IMR-90 (cell line): ENCODE data around the gene ASB14. TPM values are rescaled to one million over a fixed set of nuclear protein-coding genes. Genes with fewer than 3 reads are reported as not detected.

Experiments
- ATAC-seq: fragments of 200-7000 bp; cut with Tn5 transposase; 2 replicates; pipeline ENCODE4 v1.9.1; 2020; ENCODE audit warnings: low read depth, mild to moderate bottlenecking, moderate library complexity
- BruUV-seq: library from RNA; stranded (reverse); fragments of 400-500 nt; replicated peaks from 2 replicates; lab custom pipeline; 2021; lab: Mats Ljungman, UMichigan
- CTCF ChIA-PET: fragments of 300-600 bp; formaldehyde crosslinking; extraction: SDS; loops from one replicate; lab custom pipeline; 2021; ENCODE audit warnings: antibody characterized with exemption; lab: Yijun Ruan, JAX
- POLR2A ChIA-PET: fragments of 300-600 bp; sonication (Branson Sonifier 250); formaldehyde crosslinking; loops from one replicate; lab custom pipeline; 2022; ENCODE audit warnings: antibody characterized with exemption; ENCODE audit not compliant: unreplicated experiment; lab: Charles Lee
- DNase-seq: peaks from one replicate; pipeline ENCODE4 v3.0.0; 2013
- H2AFZ ChIP-seq: replicated peaks from 2 replicates; pipeline ENCODE3; 2013; ENCODE audit warnings: low read length, mild to moderate bottlenecking; ENCODE audit not compliant: poor library complexity
- H2AK5ac ChIP-seq: 2 replicates; pipeline ENCODE4 v1.6.1; 2013; ENCODE audit warnings: low read depth, low read length, inconsistent platforms
- H2AK9ac ChIP-seq: replicated peaks from 2 replicates; pipeline ENCODE3; 2013; ENCODE audit warnings: mild to moderate bottlenecking, low read depth, low read length, moderate library complexity; ENCODE audit not compliant: poor library complexity
- H2BK120ac ChIP-seq: 2 replicates; pipeline ENCODE4 v1.6.1; 2013; ENCODE audit warnings: low read depth, low read length, inconsistent platforms
- H2BK15ac ChIP-seq: 3 replicates; pipeline ENCODE4 v1.6.1; 2013; ENCODE audit warnings: low read depth, low read length, inconsistent platforms
- H2BK20ac ChIP-seq: 2 replicates; pipeline ENCODE4 v1.6.1; 2013; ENCODE audit warnings: low read depth, mild to moderate bottlenecking, inconsistent platforms, low read length, moderate library complexity
- H2BK5ac ChIP-seq: 2 replicates; pipeline ENCODE4 v1.6.1; 2013; ENCODE audit warnings: mild to moderate bottlenecking, low read depth, low read length, inconsistent platforms; ENCODE audit not compliant: poor library complexity, severe bottlenecking
- H3K14ac ChIP-seq: replicated peaks from 2 replicates; pipeline ENCODE4 v1.6.1; 2013; ENCODE audit warnings: low read depth, low read length, inconsistent platforms
- H3K18ac ChIP-seq: 2 replicates; pipeline ENCODE4 v1.6.1; 2013; ENCODE audit warnings: low read depth, low read length, control low read depth
- H3K23ac ChIP-seq: 2 replicates; pipeline ENCODE4 v1.6.1; 2013; ENCODE audit warnings: low read depth, low read length, inconsistent platforms
- H3K27ac ChIP-seq: 2 replicates; pipeline ENCODE4 v1.5.1; 2013; ENCODE audit warnings: mild to moderate bottlenecking, control low read depth, low read length; ENCODE audit not compliant: insufficient read depth
- H3K27me3 ChIP-seq: 2 replicates; pipeline ENCODE4 v1.6.1; 2013; ENCODE audit warnings: low read length; ENCODE audit not compliant: control insufficient read depth, insufficient read depth
- H3K36me3 ChIP-seq: 2 replicates; pipeline ENCODE4 v1.6.1; 2013; ENCODE audit warnings: low read length, mixed read lengths; ENCODE audit not compliant: control insufficient read depth, insufficient read depth
- H3K4ac ChIP-seq: 2 replicates; pipeline ENCODE4 v1.6.1; 2013; ENCODE audit warnings: low read depth, low read length, inconsistent platforms
- H3K4me1 ChIP-seq: 2 replicates; pipeline ENCODE4 v1.6.1; 2013; ENCODE audit warnings: low read length, mixed read lengths; ENCODE audit not compliant: control insufficient read depth, insufficient read depth
- H3K4me2 ChIP-seq: 2 replicates; pipeline ENCODE4 v1.6.1; 2013; ENCODE audit warnings: low read depth, mild to moderate bottlenecking, control low read depth, low read length, moderate library complexity
- H3K4me3 ChIP-seq: 2 replicates; pipeline ENCODE4 v1.5.1; 2013; ENCODE audit warnings: low read depth, mild to moderate bottlenecking, control low read depth, low read length, moderate library complexity; ENCODE audit not compliant: insufficient read depth
- H3K56ac ChIP-seq: 2 replicates; pipeline ENCODE4 v1.6.1; 2013; ENCODE audit warnings: low read length, inconsistent platforms; ENCODE audit not compliant: insufficient read depth; ENCODE audit errors: extremely low read depth
- H3K79me1 ChIP-seq, 2 experiments: 2 replicates each; pipeline ENCODE4 v1.6.1; 2013; ENCODE audit warnings: low read length in 2 of 2, inconsistent platforms in 1 of 2, low read depth in 1 of 2
- H3K9ac ChIP-seq: 2 replicates; pipeline ENCODE4 v1.6.1; 2013; ENCODE audit warnings: low read depth, low read length, control low read depth
- H3K9me1 ChIP-seq: 2 replicates; pipeline ENCODE4 v1.6.1; 2013; ENCODE audit warnings: low read length, inconsistent platforms; ENCODE audit not compliant: insufficient read depth
- H3K9me3 ChIP-seq: 2 replicates; pipeline ENCODE4 v1.6.1; 2013; ENCODE audit warnings: low read length; ENCODE audit not compliant: control insufficient read depth, insufficient read depth
- H4K20me1 ChIP-seq: 2 replicates; pipeline ENCODE4 v1.6.1; 2013; ENCODE audit warnings: low read length, inconsistent platforms; ENCODE audit not compliant: insufficient read depth
- H4K5ac ChIP-seq: 2 replicates; pipeline ENCODE4 v1.6.1; 2013; ENCODE audit warnings: mild to moderate bottlenecking, low read depth, low read length, control low read depth
- H4K8ac ChIP-seq, 2 experiments: 2 replicates each; pipeline ENCODE4 v1.6.1; 2013; ENCODE audit warnings: low read depth in 2 of 2, low read length in 2 of 2, control low read depth in 1 of 2, inconsistent platforms in 1 of 2
- H4K91ac ChIP-seq: 2 replicates; pipeline ENCODE4 v1.6.1; 2013; ENCODE audit warnings: low read depth, low read length, inconsistent platforms; ENCODE audit not compliant: insufficient read depth
- BHLHE40 ChIP-seq: fragments of 150-350 bp; IDR thresholded peaks from 2 replicates; pipeline ENCODE4 v1.6.1; 2016; ENCODE audit warnings: mild to moderate bottlenecking, low read depth, low read length
- CHD1 ChIP-seq: IDR thresholded peaks from 2 replicates; pipeline ENCODE4 v1.6.1; 2012; ENCODE audit warnings: low read depth, low read length, improper control_type of control experiment
- MAFK ChIP-seq: IDR thresholded peaks from 2 replicates; pipeline ENCODE4 v1.6.1; 2012; ENCODE audit warnings: low read depth, low read length, improper control_type of control experiment
- MXI1 ChIP-seq: IDR thresholded peaks from 2 replicates; pipeline ENCODE4 v1.6.1; 2012; ENCODE audit warnings: low read depth, mild to moderate bottlenecking, low read length, moderate library complexity, borderline replicate concordance
- NFE2L2 ChIP-seq: fragments of 150-350 bp; IDR thresholded peaks from 2 replicates; pipeline ENCODE4 v1.6.1; 2016; ENCODE audit warnings: low read depth, mild to moderate bottlenecking, low read length
- POLR2A ChIP-seq: IDR thresholded peaks from 2 replicates; pipeline ENCODE4 v1.6.1; 2012; ENCODE audit warnings: mild to moderate bottlenecking, low read depth, low read length
- RCOR1 ChIP-seq: IDR thresholded peaks from 2 replicates; pipeline ENCODE4 v1.6.1; 2012; ENCODE audit warnings: mild to moderate bottlenecking, low read length, improper control_type of control experiment; ENCODE audit not compliant: insufficient replicate concordance
- RFX5 ChIP-seq: IDR thresholded peaks from 2 replicates; pipeline ENCODE4 v1.8.0; 2012; ENCODE audit warnings: low read depth, mild to moderate bottlenecking, low read length, moderate library complexity
- SMC3 ChIP-seq: fragments of 150-350 bp; IDR thresholded peaks from 2 replicates; pipeline ENCODE4 v1.6.1; 2016; ENCODE audit warnings: low read depth, mild to moderate bottlenecking, antibody characterized with exemption, low read length, moderate library complexity
- WGBS, 2 experiments: methylation state at CpG; one replicate each; pipeline versions ENCODE4 v1.1.5 to v1.1.7; 2013; ENCODE audit warnings: missing lambda C conversion rate in 2 of 2; ENCODE audit not compliant: insufficient read length in 1 of 2; ENCODE audit errors: extremely low coverage in 2 of 2; 5-methylcytosine and 5-hydroxymethylcytosine counted together
- dilution Hi-C: fragments of 300-500 bp; cut with HindIII; formaldehyde crosslinking; loops from one replicate; pipeline ENCODE4 v1.14.3; 2018; ENCODE audit warnings: low sequenced_read_pairs; ENCODE audit not compliant: unreplicated experiment
- in situ Hi-C: fragments of 300-500 bp; cut with MboI; formaldehyde crosslinking; loops from 3 replicates; pipeline ENCODE4 v1.14.3; 2019; ENCODE audit warnings: low sequenced_read_pairs, inconsistent platforms, mixed read lengths
- intact Hi-C: fragments of 100-400 bp; cut with micrococcal nuclease; formaldehyde crosslinking; loops from 2 replicates; pipeline ENCODE4 v1.10.0; 2022
- polyA plus RNA-seq, 3 experiments: library from polyadenylated mRNA; depleted of rRNA; stranded (reverse); fragments of >200 nt; gene quantifications; 2 replicates each; pipeline ENCODE4 v1.2.3, GENCODE V29; 2012; ENCODE audit warnings: low replicate concordance in 1 of 3
- total RNA-seq: library from RNA; depleted of rRNA; stranded (reverse); fragments of >200 nt; gene quantifications from 2 replicates; pipeline ENCODE4 v1.2.3, GENCODE V29; 2012
- TF ChIP-seq, protein P1 (sequence below): conservative IDR thresholded peaks from 2 replicates; pipeline ENCODE4 v1.5.1; 2012; ENCODE audit warnings: mild to moderate bottlenecking, low read depth, low read length, improper control_type of control experiment
- TF ChIP-seq, protein P2 (sequence below): fragments of 150-350 bp; IDR thresholded peaks from 2 replicates; pipeline ENCODE4 v1.6.1; 2016; ENCODE audit warnings: low read depth, mild to moderate bottlenecking, low read length, moderate library complexity, borderline replicate concordance

The ASB14 gene
- total and polyA plus RNA-seq, 2 of the 4 experiments (the other 2 are of a cell fraction): not detected

DNA sequence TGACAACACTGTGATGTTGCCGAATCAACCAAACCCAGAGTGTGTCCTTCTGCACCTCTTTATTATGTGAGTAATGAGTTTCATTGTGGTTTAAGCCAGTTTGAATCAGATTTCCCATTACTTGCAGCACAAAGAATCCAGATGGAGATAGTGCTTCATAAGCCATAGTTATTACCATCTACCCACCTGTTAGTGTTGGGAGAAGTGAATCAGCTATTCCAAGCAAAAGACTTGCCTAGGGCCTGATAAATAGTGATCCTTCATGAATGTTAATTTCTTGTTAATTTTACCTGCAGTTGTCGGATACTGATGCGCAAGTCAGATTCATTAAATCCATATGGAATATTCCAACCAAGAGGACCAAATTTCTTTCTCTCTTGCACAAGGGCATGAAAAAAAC lies 21.7 kb upstream of the ASB14 start:
- Histone ChIP-seq H4K20me1 (no peaks in the 10 kb centered on the region), H4K8ac (no peak overlapping the region), H4K5ac (no peak overlapping the region), H2BK5ac (no peak overlapping the region), H3K18ac (no peak overlapping the region), H2BK20ac (no peak overlapping the region), H2AFZ (no peak overlapping the region), H3K9ac (no peak overlapping the region), H3K4me3 (no peak overlapping the region), H3K36me3 (no peaks in the 10 kb centered on the region), H2AK5ac (no peak overlapping the region), H2BK15ac (no peak overlapping the region), H3K9me3 (no peaks in the 10 kb centered on the region), H3K9me1 (no peaks in the 10 kb centered on the region), H3K4me1 (no peaks in the 10 kb centered on the region), H3K27ac (no peak overlapping the region), H3K27me3 (peaks cover 3% of the 10 kb centered on the region), H2BK120ac (no peak overlapping the region), H2AK9ac (no peak overlapping the region), H3K14ac (no peak overlapping the region), H3K23ac (no peak overlapping the region), H3K4ac (no peak overlapping the region), H3K4me2 (no peak overlapping the region), H4K91ac (no peak overlapping the region), H3K79me1 (no peaks in the 10 kb centered on the region), H3K56ac (no peak overlapping the region)
- BruUV-seq: no TSS peak
- CTCF ChIA-PET: no interaction called here
- intact Hi-C loops (no loop called here), in situ Hi-C loops (no loop called here), dilution Hi-C loops (no loop called here)
- no peak for TF ChIP-seq NFE2L2
- no peak for TF ChIP-seq MAFK
- TF ChIP-seq, protein P1, sequence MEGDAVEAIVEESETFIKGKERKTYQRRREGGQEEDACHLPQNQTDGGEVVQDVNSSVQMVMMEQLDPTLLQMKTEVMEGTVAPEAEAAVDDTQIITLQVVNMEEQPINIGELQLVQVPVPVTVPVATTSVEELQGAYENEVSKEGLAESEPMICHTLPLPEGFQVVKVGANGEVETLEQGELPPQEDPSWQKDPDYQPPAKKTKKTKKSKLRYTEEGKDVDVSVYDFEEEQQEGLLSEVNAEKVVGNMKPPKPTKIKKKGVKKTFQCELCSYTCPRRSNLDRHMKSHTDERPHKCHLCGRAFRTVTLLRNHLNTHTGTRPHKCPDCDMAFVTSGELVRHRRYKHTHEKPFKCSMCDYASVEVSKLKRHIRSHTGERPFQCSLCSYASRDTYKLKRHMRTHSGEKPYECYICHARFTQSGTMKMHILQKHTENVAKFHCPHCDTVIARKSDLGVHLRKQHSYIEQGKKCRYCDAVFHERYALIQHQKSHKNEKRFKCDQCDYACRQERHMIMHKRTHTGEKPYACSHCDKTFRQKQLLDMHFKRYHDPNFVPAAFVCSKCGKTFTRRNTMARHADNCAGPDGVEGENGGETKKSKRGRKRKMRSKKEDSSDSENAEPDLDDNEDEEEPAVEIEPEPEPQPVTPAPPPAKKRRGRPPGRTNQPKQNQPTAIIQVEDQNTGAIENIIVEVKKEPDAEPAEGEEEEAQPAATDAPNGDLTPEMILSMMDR: no peak
- TF ChIP-seq BHLHE40: no peak
- TF ChIP-seq, protein P2, sequence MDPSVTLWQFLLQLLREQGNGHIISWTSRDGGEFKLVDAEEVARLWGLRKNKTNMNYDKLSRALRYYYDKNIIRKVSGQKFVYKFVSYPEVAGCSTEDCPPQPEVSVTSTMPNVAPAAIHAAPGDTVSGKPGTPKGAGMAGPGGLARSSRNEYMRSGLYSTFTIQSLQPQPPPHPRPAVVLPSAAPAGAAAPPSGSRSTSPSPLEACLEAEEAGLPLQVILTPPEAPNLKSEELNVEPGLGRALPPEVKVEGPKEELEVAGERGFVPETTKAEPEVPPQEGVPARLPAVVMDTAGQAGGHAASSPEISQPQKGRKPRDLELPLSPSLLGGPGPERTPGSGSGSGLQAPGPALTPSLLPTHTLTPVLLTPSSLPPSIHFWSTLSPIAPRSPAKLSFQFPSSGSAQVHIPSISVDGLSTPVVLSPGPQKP: no peak
- TF ChIP-seq POLR2A: no peak
- no peak for TF ChIP-seq RCOR1
- TF ChIP-seq RFX5: no peak
- TF ChIP-seq CHD1: no peak
- no peak for TF ChIP-seq SMC3
- TF ChIP-seq MXI1: no peak
- ATAC-seq (no peak), DNase-seq (no peak)
- WGBS, 2 experiments: no CpG with 5 or more reads among the region's 3 CpGs
- POLR2A ChIA-PET: no interaction called here
